ENCODE measurements around the gene ZNF174.

ZNF174 gene

GRCh38 chr16:3457434-3458252 lies 56.6 kb downstream of the ZNF174 start:
- DNase-seq (ENCODE audit: low read depth): peak; percentile 53
- in situ Hi-C loops (cut with HindIII; ENCODE audit: low sequenced_read_pairs): no loop called here
- peak; percentile 48 for TF ChIP-seq CTCF (IDR thresholded peaks at IDR 0.05; ENCODE audit: low read depth, low read length, missing control alignments)
- peak overlapping the region; percentile 73 for H3K4me3 ChIP-seq (ENCODE audit: low read depth, low read length)

GRCh38 chr16:3458278-3458851 lies 57.4 kb downstream of the ZNF174 start:
- H3K4me3 ChIP-seq (ENCODE audit: low read depth, low read length): peak overlapping the region; percentile 73
- in situ Hi-C loops (cut with HindIII; ENCODE audit: low sequenced_read_pairs): no loop called here
- DNase-seq (ENCODE audit: low read depth): no peak
- no peak for TF ChIP-seq CTCF (IDR thresholded peaks at IDR 0.05; ENCODE audit: low read depth, low read length, missing control alignments)

GRCh38 chr16:3458852-3459361 lies 57.9 kb downstream of the ZNF174 start:
- in situ Hi-C loops (cut with HindIII; ENCODE audit: low sequenced_read_pairs): no loop called here
- H3K4me3 ChIP-seq (ENCODE audit: low read depth, low read length): peak overlapping the region; percentile 73
- no peak for DNase-seq (ENCODE audit: low read depth)
- no peak for TF ChIP-seq CTCF (IDR thresholded peaks at IDR 0.05; ENCODE audit: low read depth, low read length, missing control alignments)
